K562 (cell line): ENCODE data around the gene ANXA3. TPM values are rescaled to one million over a fixed set of nuclear protein-coding genes. Genes with fewer than 3 reads are reported as not detected.

Experiments used
- ATAC-seq: fragments of 200-7000 bp; cut with Tn5 transposase; 3 replicates; pipeline ENCODE4 v1.9.1; 2020; ENCODE audit warnings: moderate library complexity
- Bru-seq: library from RNA; stranded (reverse); fragments of 400-500 nt; gene quantifications from one replicate; lab custom pipeline; 2021; lab: Mats Ljungman, UMichigan
- BruChase-seq, 2 experiments: library from RNA; stranded (reverse); fragments of 400-500 nt; gene quantifications; one replicate each; lab custom pipeline; 2021; lab: Mats Ljungman, UMichigan
- BruUV-seq: library from RNA; stranded (reverse); fragments of 400-500 nt; replicated peaks from 2 replicates; lab custom pipeline; 2021; lab: Mats Ljungman, UMichigan
- CTCF ChIA-PET: fragments of 300-600 bp; formaldehyde crosslinking; extraction: SDS; loops from one replicate; lab custom pipeline; 2021; ENCODE audit warnings: low intra/inter-chr PET ratio; lab: Yijun Ruan, JAX
- POLR2A ChIA-PET: fragments of 300-600, 350-650 bp; sonication (Branson Sonifier 250); formaldehyde crosslinking; extraction: SDS; loops from one replicate; lab custom pipeline; 2021; ENCODE audit warnings: antibody characterized with exemption, inconsistent platforms; lab: Yijun Ruan, JAX
- DNase-seq, 4 experiments: peaks; one replicate each; pipeline versions ENCODE4 v3.0.0 to v3.0.0-alpha.2; 2011 to 2018; ENCODE audit warnings: low spot score in 3 of 4, mixed read lengths in 3 of 4; ENCODE audit errors: extremely low read depth in 1 of 4
- FAIRE-seq: peaks from 2 replicates; lab custom pipeline; 2011; peaks lifted over from hg19 to GRCh38; lab: Jason Lieb, UNC
- H2AFZ ChIP-seq: 2 replicates; pipeline ENCODE4 v1.6.0; 2011; ENCODE audit warnings: low read depth, low read length, control low read depth, inconsistent platforms
- H3K27ac ChIP-seq: fragments of 200-600 bp; 3 replicates; pipeline ENCODE4 v1.8.0; 2011; ENCODE audit warnings: low read depth, mild to moderate bottlenecking, control low read depth, inconsistent platforms, low read length, moderate library complexity, mixed read lengths; ENCODE audit errors: extremely low read depth
- H3K27me3 ChIP-seq, 2 experiments: fragments of 300-600 bp in 1 of 2; 2 replicates in 1 of 2; 3 replicates in 1 of 2; pipeline versions ENCODE4 v1.6.0 to v1.8.0; 2011; ENCODE audit warnings: inconsistent platforms in 2 of 2, low read length in 2 of 2, mild to moderate bottlenecking in 1 of 2, mixed read lengths in 1 of 2, moderate library complexity in 1 of 2; ENCODE audit not compliant: control insufficient read depth in 2 of 2, insufficient read depth in 2 of 2
- H3K36me3 ChIP-seq: fragments of 300-600 bp; 3 replicates; pipeline ENCODE4 v1.8.0; 2011; ENCODE audit warnings: mild to moderate bottlenecking, low read length, inconsistent platforms; ENCODE audit not compliant: control insufficient read depth, insufficient read depth
- H3K4me1 ChIP-seq, 2 experiments: fragments of 200-600 bp in 1 of 2; replicated peaks in 1 of 2; 2 replicates in 1 of 2; 3 replicates in 1 of 2; pipeline versions ENCODE4 v1.5.1 to v1.8.0; 2011; ENCODE audit warnings: inconsistent platforms in 2 of 2, low read length in 2 of 2, mild to moderate bottlenecking in 1 of 2, mixed read lengths in 1 of 2, moderate library complexity in 1 of 2; ENCODE audit not compliant: control insufficient read depth in 2 of 2, insufficient read depth in 2 of 2
- H3K4me2 ChIP-seq: 2 replicates; pipeline ENCODE4 v1.6.1; 2011; ENCODE audit warnings: low read length, control low read depth, inconsistent platforms, mixed read lengths; ENCODE audit not compliant: insufficient read depth
- H3K4me3 ChIP-seq: fragments of 200-600 bp; sonication (generic), shearing (Covaris generic); 2 replicates; pipeline ENCODE4 v1.5.1; 2016; ENCODE audit warnings: control low read depth, inconsistent platforms
- H3K79me2 ChIP-seq: fragments of 200-600 bp; 3 replicates; pipeline ENCODE4 v1.8.0; 2011; ENCODE audit warnings: low read length, inconsistent platforms; ENCODE audit not compliant: control insufficient read depth, insufficient read depth
- H3K9ac ChIP-seq, 2 experiments: 2 replicates each; pipeline versions ENCODE4 v1.6.0 to v1.6.1; 2011; ENCODE audit warnings: low read depth in 2 of 2, low read length in 2 of 2, control low read depth in 1 of 2, inconsistent platforms in 1 of 2, mild to moderate bottlenecking in 1 of 2, mixed read lengths in 1 of 2; ENCODE audit not compliant: insufficient read depth in 1 of 2
- H3K9me1 ChIP-seq: one replicate; pipeline ENCODE4 v1.6.0; 2011; ENCODE audit warnings: inconsistent platforms, mild to moderate bottlenecking, low read length, moderate library complexity; ENCODE audit not compliant: control insufficient read depth, insufficient read depth
- H3K9me3 ChIP-seq: replicated peaks from 2 replicates; pipeline ENCODE4 v1.5.1; 2011; ENCODE audit warnings: low read depth, low read length, inconsistent platforms; ENCODE audit not compliant: control insufficient read depth, insufficient read depth
- H4K20me1 ChIP-seq: replicated peaks from 2 replicates; pipeline ENCODE4 v1.6.1; 2011; ENCODE audit warnings: low read length, inconsistent platforms, mixed read lengths; ENCODE audit not compliant: control insufficient read depth, insufficient read depth
- CREB5 ChIP-seq: fragments of 250-450 bp; sonication (Bioruptor Pico); IDR thresholded peaks from 2 replicates; pipeline ENCODE4 v1.5.0; 2020; ENCODE audit warnings: mild to moderate bottlenecking
- CXXC5 ChIP-seq: fragments of 250-450 bp; sonication (Bioruptor Pico); IDR thresholded peaks from 2 replicates; pipeline ENCODE4 v1.8.0; 2022; ENCODE audit warnings: inconsistent platforms, mild to moderate bottlenecking, moderate library complexity
- E2F6 ChIP-seq, 2 experiments: IDR thresholded peaks; 2 replicates each; pipeline ENCODE4 v1.6.1; 2011; ENCODE audit warnings: borderline replicate concordance in 1 of 2, control low read depth in 1 of 2, low read depth in 1 of 2, low read length in 1 of 2, mild to moderate bottlenecking in 1 of 2, mixed read lengths in 1 of 2, moderate library complexity in 1 of 2; ENCODE audit not compliant: insufficient read depth in 1 of 2, insufficient read length in 1 of 2, poor library complexity in 1 of 2, severe bottlenecking in 1 of 2; ENCODE audit errors: extremely low read depth in 1 of 2
- ERF ChIP-seq: fragments of 450-650 bp; formaldehyde crosslinking; IDR thresholded peaks from 2 replicates; pipeline ENCODE4 v1.4.0; 2020; ENCODE audit warnings: mild to moderate bottlenecking, mixed read lengths
- TFE3 ChIP-seq: fragments of 450-650 bp; formaldehyde crosslinking; IDR thresholded peaks from 2 replicates; pipeline ENCODE4 v1.4.0; 2020; ENCODE audit warnings: mild to moderate bottlenecking, mixed read lengths
- ZBTB1 ChIP-seq: sonication (generic); formaldehyde crosslinking; IDR thresholded peaks from 2 replicates; pipeline ENCODE4 v1.8.1; 2023; ENCODE audit warnings: missing genetic modification reagents, low read depth, mild to moderate bottlenecking, borderline replicate concordance
- ZNF785 ChIP-seq: fragments of 250-450 bp; sonication (Bioruptor Pico); IDR thresholded peaks from 2 replicates; pipeline ENCODE4 v1.4.0; 2020; ENCODE audit warnings: mild to moderate bottlenecking
- WGBS: fragments of 100-300 bp; shearing (Covaris generic); methylation state at CpG from one replicate; pipeline ENCODE4 v1.1.6; 2016; ENCODE audit warnings: low coverage, mixed read lengths; ENCODE audit not compliant: insufficient coverage; ENCODE audit errors: missing lambda C conversion rate; 5-methylcytosine and 5-hydroxymethylcytosine counted together
- in situ Hi-C: fragments of 300-500 bp; cut with MboI; formaldehyde crosslinking; loops from 4 replicates; pipeline ENCODE4 v1.15.0; 2018; ENCODE audit warnings: inconsistent platforms, mixed read lengths
- intact Hi-C: fragments of 100-400 bp; cut with micrococcal nuclease; formaldehyde crosslinking; loops from 2 replicates; pipeline ENCODE4 v1.14.2; 2022
- long read RNA-seq, 3 experiments: library from polyadenylated mRNA in 2 of 3; library from RNA in 1 of 3; unstranded in 2 of 3; stranded (forward) in 1 of 3; transcript quantifications; one replicate each; pipeline ENCODE4 v2.0.0, GENCODE V29; 2019 to 2022
- polyA minus RNA-seq, 3 experiments: library from RNA; depleted of rRNA, polyadenylated mRNA; stranded (reverse); fragments of >200 nt; gene quantifications; 2 replicates each; pipeline ENCODE4 v1.2.3, GENCODE V29; 2011
- polyA plus RNA-seq, 8 experiments: library from polyadenylated mRNA; depleted of rRNA in 4 of 8; stranded (reverse) in 5 of 8; unstranded in 3 of 8; fragments of >200 nt; fragmentation: Nextera tagmentation in 2 of 8; fragmentation: Illumina TruSeq in 1 of 8; extraction: Ambion mirVana in 2 of 8; extraction: Trizol in 1 of 8; gene quantifications; 2 replicates each; pipeline versions ENCODE4 v1.2.1 to v1.2.3, GENCODE V29; 2011 to 2014; ENCODE audit warnings: inconsistent platforms in 1 of 8, missing spikeins in 1 of 8
- total RNA-seq, 7 experiments: library from RNA; depleted of rRNA in 6 of 7; stranded (reverse); fragments of >200 nt in 6 of 7; fragmentation: Illumina TruSeq in 2 of 7; extraction: Trizol in 2 of 7; gene quantifications; 2 replicates each; pipeline versions ENCODE4 v1.2.1 to v1.2.3, GENCODE V29; 2011 to 2021; ENCODE audit warnings: low replicate concordance in 1 of 7

Gene ANXA3
- 3.0 and 4.6 TPM in 2 replicates for total RNA-seq (2011; cell fraction: chromatin; rRNA removed; ENCODE audit: low replicate concordance)
- total RNA-seq (2011; cell fraction: nucleolus; rRNA removed): 2.2 and 3.7 TPM in 2 replicates
- 1.5 and 3.9 TPM in 2 replicates for total RNA-seq (2011; cell fraction: nucleoplasm; rRNA removed)
- total RNA-seq (2014; rRNA removed) (6.3 and 7.1 TPM in 2 replicates), total RNA-seq (2014; rRNA removed; fragmentation: Illumina TruSeq; extraction: Trizol) (6.7 and 10.0 TPM in 2 replicates), total RNA-seq (2015; rRNA removed; fragmentation: Illumina TruSeq; extraction: Trizol) (9.0 and 9.8 TPM in 2 replicates), total RNA-seq (2021) (5.1 and 6.4 TPM in 2 replicates), polyA plus RNA-seq (2011; rRNA removed) (12.2 and 13.1 TPM in 2 replicates), polyA plus RNA-seq (2014; fragmentation: Illumina TruSeq; extraction: Trizol) (8.0 and 10.1 TPM in 2 replicates), polyA plus RNA-seq (2014; fragmentation: Nextera tagmentation; extraction: Ambion mirVana) (10 to 100 TPM; 14.7 to 15.5 TPM), polyA plus RNA-seq (2014; rRNA removed) (6.0 and 10.4 TPM in 2 replicates), polyA minus RNA-seq (2011; rRNA and poly(A)+ RNA removed) (9.1 and 12.6 TPM in 2 replicates), Bru-seq, nascent RNA (percentile 41 among the genes with signal in this experiment), BruChase-seq, experiment 1, labeled RNA remaining after a 2-hour chase (percentile 53 among the genes with signal in this experiment), BruChase-seq, experiment 2, labeled RNA remaining after a 6-hour chase (percentile 50 among the genes with signal in this experiment)
- polyA plus RNA-seq (2011; cell fraction: cytosol; rRNA removed): 4.5 and 9.9 TPM in 2 replicates
- 10.2 and 18.4 TPM in 2 replicates for polyA plus RNA-seq (2011; cell fraction: nucleus; rRNA removed)
- polyA plus RNA-seq (2012): 5.7 and 65.1 TPM in 2 replicates
- polyA minus RNA-seq (2011; cell fraction: cytosol; rRNA and poly(A)+ RNA removed): 3.7 and 12.7 TPM in 2 replicates
- 4.8 and 10.7 TPM in 2 replicates for polyA minus RNA-seq (2011; cell fraction: nucleus; rRNA and poly(A)+ RNA removed)
- long read RNA-seq, experiment 1, partial matches to known transcripts: 0 of 3 reads
- long read RNA-seq, experiment 1, other reads (novel, unspliced or antisense): 1 of 3 reads
- long read RNA-seq, experiment 2, partial matches to known transcripts: 1 of 3 reads
- long read RNA-seq, experiment 2, other reads (novel, unspliced or antisense): 0 of 3 reads
- long read RNA-seq, experiment 3, transcript ANXA3-201 (13 exons, 1,657 nt): major isoform, 7 of 9 reads
- long read RNA-seq, experiment 3, partial matches to known transcripts: 0 of 9 reads
- long read RNA-seq, experiment 3, other reads (novel, unspliced or antisense): 2 of 9 reads

- H3K79me2 ChIP-seq: no peaks in the 10 kb centered on the region
- no peaks in the 10 kb centered on the region for H3K9me3 ChIP-seq
- FAIRE-seq: no peak
- H3K4me2 ChIP-seq: peak within 1 kb of the TSS; percentile 76
- 8% methylated on average over 54 of the region's 65 CpGs for WGBS
- no TSS peak for BruUV-seq
- ATAC-seq: peak; percentile 91
- peaks cover 4 to 8% of the 10 kb centered on the region in 2 experiments; a peak in 2 of 5 replicates for H3K27me3 ChIP-seq
- peak; percentile 51 to 71 (median 66) for DNase-seq
- no peaks in the 10 kb centered on the region for H3K9me1 ChIP-seq
- ChIA-PET POLR2A (interaction anchor here (1.0 to 1.2 kb wide), 2 partner anchors 9 to 35 kb away, joined by 3 read pairs; no protein-coding TSS in a partner anchor), CTCF (no interaction called here)
- no peaks in the 10 kb centered on the region for H4K20me1 ChIP-seq
- H2AFZ ChIP-seq: peak within 1 kb of the TSS; percentile 86
- no peak within 1 kb of the TSS for H3K27ac ChIP-seq
- intact Hi-C loops: no loop called here
- H3K9ac ChIP-seq: peak within 1 kb of the TSS; percentile 61 to 94; a peak in 3 of 4 replicates
- peak within 1 kb of the TSS; percentile 50 for H3K4me3 ChIP-seq
- H3K36me3 ChIP-seq: no peaks in the 10 kb centered on the region
- peaks cover 10 to 20% of the 10 kb centered on the region in 2 experiments; a peak in 4 of 5 replicates for H3K4me1 ChIP-seq
- in situ Hi-C loops: no loop called here
- TF ChIP-seq CXXC5: no peak
- TF ChIP-seq TFE3 (CRISPR knock-in tag): no peak
- TF ChIP-seq ZBTB1 (CRISPR knock-in tag): peak; percentile 49; the same call in 1 of the 2 replicates
- TF ChIP-seq ZNF785 (CRISPR knock-in tag): no peak
- no peak for TF ChIP-seq ERF (CRISPR knock-in tag)
- TF ChIP-seq CREB5 (CRISPR knock-in tag): no peak
- peak in 1 of 2 experiments; percentile 34 for TF ChIP-seq E2F6 (IDR thresholded peaks at IDR 0.05; ENCODE audit: borderline replicate concordance in 1 of 2, extremely low read depth in 1 of 2, insufficient read depth in 1 of 2, insufficient read length in 1 of 2, low read depth in 1 of 2, low read length in 1 of 2, poor library complexity in 1 of 2, severe bottlenecking in 1 of 2)
Observed at GRCh38 chr4:78551420-78552351, at the start of gene ANXA3. TSS of gene ANXA3 (plus strand) at chr4:78551770. CDS start at chr4:78554474, 2,704 bp downstream.
